Mucosa of descending colon (tissue), 3 donors: ENCODE results near the gene FBXO36. TPM values are rescaled to one million over a fixed set of nuclear protein-coding genes. Genes with fewer than 3 reads are reported as not detected.

Source experiments
- ATAC-seq: fragments of 200-7000 bp; cut with Tn5 transposase; one replicate; pipeline ENCODE4 v1.9.1; 2020; ENCODE audit warnings: mild to moderate bottlenecking, moderate library complexity
- DNase-seq, 3 donors: peaks; one replicate each; pipeline ENCODE4 v3.0.0-alpha.2; 2020
- H3K36me3 ChIP-seq: fragments of 200-600 bp; one replicate; pipeline ENCODE4 v1.8.0; 2021; ENCODE audit warnings: low read depth, mild to moderate bottlenecking
- H3K4me1 ChIP-seq: fragments of 200-600 bp; one replicate; pipeline ENCODE4 v1.8.0; 2021; ENCODE audit warnings: low read depth, mild to moderate bottlenecking
- H3K4me3 ChIP-seq: fragments of 200-600 bp; one replicate; pipeline ENCODE4 v1.8.0; 2021; ENCODE audit warnings: mild to moderate bottlenecking
- H3K9me3 ChIP-seq: fragments of 200-600 bp; one replicate; pipeline ENCODE4 v1.8.0; 2021; ENCODE audit warnings: mild to moderate bottlenecking
- CTCF ChIP-seq: fragments of 200-600 bp; IDR thresholded peaks from one replicate; pipeline ENCODE4 v1.8.0; 2022; ENCODE audit warnings: antibody characterized with exemption, mild to moderate bottlenecking
- intact Hi-C, 2 donors: fragments of 100-400 bp; cut with DNase I in 1 of 2; cut with micrococcal nuclease in 1 of 2; formaldehyde crosslinking; loops; one replicate each; pipeline versions ENCODE4 v1.11.0 to v1.11.1; 2022; cut with DNase I, micrococcal nuclease
- total RNA-seq, 3 donors: library from RNA; stranded (reverse); fragmentation: NEBNext Ultra II Directional in 2 of 3; extraction: Animal tissue kit (Norgen Biotek cat#: 25700) in 2 of 3; gene quantifications; one replicate each; pipeline versions ENCODE4 v1.2.1 to v1.2.4, GENCODE V29; 2021 to 2023
- donor health status: DM: no; HTN: no; CAD: no; lungs with moderate emphysema.
- donor health status: DM: no; HTN: no; CAD: no.
- donor health status: DM: no; HTN: yes; CAD: no.

The FBXO36 gene
- total RNA-seq, 3 donors from 2014 or later: 1.6 to 2.4 (median 2.1) TPM

- DNase-seq: no peak
- no peak overlapping the region for H3K4me3 ChIP-seq
- no peak for TF ChIP-seq CTCF
- intact Hi-C loops: no loop called here
- H3K9me3 ChIP-seq: no peaks in the 10 kb centered on the region
- no peaks in the 10 kb centered on the region for H3K4me1 ChIP-seq
- H3K36me3 ChIP-seq: no peaks in the 10 kb centered on the region
- ATAC-seq: no peak
Measured at GRCh38 chr2:229880892-229881586, 41.3 kb upstream of the FBXO36 start.

DNA sequence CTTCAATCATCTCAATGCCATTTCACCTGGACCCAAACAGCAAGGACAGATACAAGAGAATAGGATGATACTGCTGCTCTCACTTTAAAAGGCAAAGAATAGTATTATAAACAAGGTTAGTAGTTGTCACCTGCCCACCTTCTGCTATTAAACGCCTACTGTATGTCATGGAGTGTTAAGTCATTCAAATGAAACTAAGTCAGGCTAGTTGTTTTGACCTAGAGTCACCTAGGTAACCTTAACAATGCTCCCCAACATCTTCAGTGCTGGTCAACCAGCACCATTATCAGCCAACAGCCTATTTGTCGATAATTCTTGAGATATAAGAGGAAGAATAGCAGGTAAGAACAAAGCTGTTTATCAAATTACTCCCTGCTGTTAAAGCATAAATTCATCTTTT, 39.7 kb upstream of the FBXO36 start:
- TF ChIP-seq CTCF: no peak
- H3K4me3 ChIP-seq: no peak overlapping the region
- no peaks in the 10 kb centered on the region for H3K9me3 ChIP-seq
- intact Hi-C loops: no loop called here
- ATAC-seq (no peak), DNase-seq (no peak)
- H3K4me1 ChIP-seq: no peaks in the 10 kb centered on the region
- no peaks in the 10 kb centered on the region for H3K36me3 ChIP-seq

DNA sequence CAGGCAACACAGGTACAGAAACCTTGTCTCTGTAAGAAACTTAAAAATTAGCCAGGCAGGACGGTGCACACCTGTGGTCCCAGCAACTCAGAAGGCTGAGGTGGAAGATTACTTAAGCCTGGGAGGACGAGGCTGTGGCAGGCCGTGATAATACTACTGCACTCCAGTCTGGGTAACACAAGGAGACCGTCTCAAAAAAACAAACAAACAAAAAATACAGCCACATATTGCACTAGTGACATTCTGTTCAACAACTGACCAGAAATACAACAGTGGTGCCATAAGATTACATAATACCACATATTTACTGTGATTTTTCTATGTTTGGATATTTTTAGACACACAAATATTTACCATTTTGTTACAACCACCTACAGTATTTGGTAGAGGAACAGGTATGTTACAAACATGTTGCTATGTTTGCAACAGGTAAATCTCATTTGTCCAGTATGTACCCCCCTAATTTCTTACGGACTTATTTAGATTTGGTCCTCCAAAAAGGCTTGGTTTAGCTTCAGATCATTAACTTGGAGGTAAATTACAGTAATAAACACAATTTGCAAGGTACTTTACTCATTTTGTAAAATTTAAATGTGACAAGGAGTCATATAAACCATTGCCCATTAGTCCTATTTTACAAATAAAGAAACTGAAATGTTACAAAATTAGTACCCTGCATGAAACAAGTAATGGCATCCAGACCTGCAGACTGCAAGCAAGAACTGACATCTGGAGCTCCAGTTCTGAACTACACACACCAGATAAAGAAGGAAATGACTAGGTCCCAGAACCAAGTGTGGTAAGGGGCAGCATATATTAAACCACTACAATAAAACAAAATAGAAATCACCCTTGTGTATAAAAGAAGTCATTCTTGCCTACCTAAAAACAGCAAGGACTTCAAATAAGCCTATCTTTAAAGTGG, 37.3 kb upstream of the FBXO36 start:
- intact Hi-C loops: no loop called here
- no peak for TF ChIP-seq CTCF
- DNase-seq: no peak
- no peaks in the 10 kb centered on the region for H3K4me1 ChIP-seq
- no peak overlapping the region for H3K4me3 ChIP-seq
- H3K36me3 ChIP-seq: no peaks in the 10 kb centered on the region
- H3K9me3 ChIP-seq: no peaks in the 10 kb centered on the region
- ATAC-seq: no peak

- no peak for DNase-seq
- no peaks in the 10 kb centered on the region for H3K9me3 ChIP-seq
- TF ChIP-seq CTCF: no peak
- ATAC-seq: no peak
- intact Hi-C loops: no loop called here
- no peaks in the 10 kb centered on the region for H3K36me3 ChIP-seq
- no peak overlapping the region for H3K4me3 ChIP-seq
- H3K4me1 ChIP-seq: no peaks in the 10 kb centered on the region
Measured at GRCh38 chr2:229887441-229887840, 34.9 kb upstream of the FBXO36 start.

- Histone ChIP-seq H3K9me3 (no peaks in the 10 kb centered on the region), H3K4me1 (no peaks in the 10 kb centered on the region), H3K4me3 (no peak overlapping the region), H3K36me3 (no peaks in the 10 kb centered on the region)
- intact Hi-C loops: no loop called here
- ATAC-seq: no peak
- no peak for TF ChIP-seq CTCF
- no peak for DNase-seq
Measured at GRCh38 chr2:229888031-229888430, 34.3 kb upstream of the FBXO36 start.
